T-cell (primary cell): ENCODE measurements around the gene MAP2K4. TPM values are rescaled to one million over a fixed set of nuclear protein-coding genes. Genes with fewer than 3 reads are reported as not detected.
"Not testable (repeated sequence)": the region's sequence is repeated elsewhere in the genome, so short reads cannot be mapped to it uniquely, and the experiment has no call there.

ENCODE experiments used
- ATAC-seq, 4 experiments: fragments of 200-7000 bp in 3 of 4; fragments of 150-1000 bp in 1 of 4; cut with Tn5 transposase; replicated peaks in 1 of 4; 1 replicate in 3 of 4; 2 replicates in 1 of 4; pipeline ENCODE4 v1.10.0; 2021; ENCODE audit warnings: moderate library complexity in 3 of 4, mild to moderate bottlenecking in 2 of 4, moderate number of reproducible peaks in 1 of 4
- CTCF ChIA-PET, 2 donors: fragments of 300-600 bp; sonication (Branson Sonifier 250); formaldehyde crosslinking; loops; one replicate each; lab custom pipeline; 2022; ENCODE audit warnings: antibody characterized with exemption in 2 of 2; lab: Charles Lee
- POLR2A ChIA-PET, 2 donors: fragments of 300-600 bp; sonication (Branson Sonifier 250); formaldehyde crosslinking; loops; one replicate each; lab custom pipeline; 2022; ENCODE audit warnings: antibody characterized with exemption in 2 of 2; lab: Charles Lee
- DNase-seq, 35 experiments: peaks; one replicate each; pipeline versions ENCODE4 v3.0.0 to v3.0.0-alpha.2; 2013 to 2023
- H3K27ac ChIP-seq: one replicate; pipeline ENCODE4 v1.5.1; 2013; ENCODE audit warnings: low read length
- H3K27me3 ChIP-seq, 2 experiments: replicated peaks in 1 of 2; 1 replicate in 1 of 2; 2 replicates in 1 of 2; pipeline versions ENCODE4 v1.6.1 to v1.7.0; 2013; ENCODE audit warnings: low read length in 1 of 2, mixed read lengths in 1 of 2; ENCODE audit not compliant: control insufficient read depth in 2 of 2, insufficient read depth in 2 of 2; ENCODE audit errors: extremely low read depth in 1 of 2
- H3K36me3 ChIP-seq, 2 donors: 1 replicate in 1 of 2; 2 replicates in 1 of 2; pipeline versions ENCODE4 v1.6.1 to v1.7.0; 2013; ENCODE audit warnings: low read length in 1 of 2; ENCODE audit not compliant: control insufficient read depth in 2 of 2, insufficient read depth in 1 of 2; ENCODE audit errors: extremely low read depth in 1 of 2
- H3K4me1 ChIP-seq, 2 experiments: 1 replicate in 1 of 2; 2 replicates in 1 of 2; pipeline versions ENCODE4 v1.6.1 to v1.7.0; 2013; ENCODE audit warnings: low read length in 2 of 2, mixed read lengths in 1 of 2; ENCODE audit not compliant: insufficient read depth in 2 of 2, control insufficient read depth in 1 of 2; ENCODE audit errors: extremely low read depth in 1 of 2
- H3K4me3 ChIP-seq, 2 donors: 1 replicate in 1 of 2; 2 replicates in 1 of 2; pipeline versions ENCODE4 v1.5.1 to v1.7.0; 2013; ENCODE audit warnings: mild to moderate bottlenecking in 2 of 2, low read length in 1 of 2, moderate library complexity in 1 of 2; ENCODE audit not compliant: control insufficient read depth in 1 of 2; ENCODE audit errors: extremely low read depth in 1 of 2
- H3K9me3 ChIP-seq: 2 replicates; pipeline ENCODE4 v1.7.0; 2013
- H3K27ac Mint-ChIP-seq, 2 donors: one replicate each; pipeline ENCODE4 v1.8.0; 2020 to 2021; ENCODE audit warnings: mild to moderate bottlenecking in 2 of 2, mixed read lengths in 2 of 2
- H3K27me3 Mint-ChIP-seq, 2 donors: one replicate each; pipeline ENCODE4 v1.8.0; 2021 to 2022; ENCODE audit warnings: mixed read lengths in 2 of 2
- H3K36me3 Mint-ChIP-seq: one replicate; pipeline ENCODE4 v1.8.0; 2021; ENCODE audit warnings: mixed read lengths
- H3K4me1 Mint-ChIP-seq, 3 donors: one replicate each; pipeline ENCODE4 v1.8.0; 2020 to 2022; ENCODE audit warnings: mixed read lengths in 3 of 3, mild to moderate bottlenecking in 1 of 3
- H3K4me3 Mint-ChIP-seq, 3 donors: one replicate each; pipeline ENCODE4 v1.8.0; 2020 to 2022; ENCODE audit warnings: mild to moderate bottlenecking in 3 of 3, mixed read lengths in 3 of 3, moderate library complexity in 3 of 3
- H3K9me3 Mint-ChIP-seq, 3 donors: one replicate each; pipeline ENCODE4 v1.8.0; 2020 to 2022; ENCODE audit warnings: mixed read lengths in 3 of 3
- WGBS: methylation state at CpG from one replicate; pipeline ENCODE4 v1.1.5; 2013; ENCODE audit warnings: missing lambda C conversion rate; ENCODE audit not compliant: insufficient coverage; 5-methylcytosine and 5-hydroxymethylcytosine counted together
- total RNA-seq, 35 experiments: library from RNA in 6 of 35; stranded (reverse) in 6 of 35; fragments of 120-200 nt in 1 of 35; gene quantifications; one replicate each; pipeline versions ENCODE4 v1.2.1 to v1.2.4 and lab custom pipeline; 2013 to 2026

MAP2K4 gene
- total RNA-seq, 5 donors from 2014 or later (not counting 1 experiment from before 2014, with no cell fraction given), result 29.4 to 34.6 (median 33.6) TPM

GRCh38 chr17:12140685-12141084, 120.0 kb downstream of the MAP2K4 start:
- Mint-ChIP-seq H3K9me3 (peaks cover 7 to 16% (median 13%) of the 10 kb centered on the region in 3 donors), H3K4me3 (no peak overlapping the region), H3K4me1 (no peaks in the 10 kb centered on the region), H3K27ac (no peak overlapping the region), H3K36me3 (peaks cover 84% of the 10 kb centered on the region), H3K27me3 (no peaks in the 10 kb centered on the region)
- Histone ChIP-seq H3K4me1 (no peaks in the 10 kb centered on the region), H3K36me3 (peaks cover 12 to 48% of the 10 kb centered on the region in 2 donors), H3K4me3 (no peak overlapping the region), H3K9me3 (peaks cover 2% of the 10 kb centered on the region), H3K27me3 (no peaks in the 10 kb centered on the region), H3K27ac (no peak overlapping the region)
- ATAC-seq (no peak), DNase-seq (no peak)
- CTCF ChIA-PET, result no interaction called here
- WGBS, result 100% methylated on average over 1 of the region's 5 CpGs
- POLR2A ChIA-PET, result no interaction called here

DNA sequence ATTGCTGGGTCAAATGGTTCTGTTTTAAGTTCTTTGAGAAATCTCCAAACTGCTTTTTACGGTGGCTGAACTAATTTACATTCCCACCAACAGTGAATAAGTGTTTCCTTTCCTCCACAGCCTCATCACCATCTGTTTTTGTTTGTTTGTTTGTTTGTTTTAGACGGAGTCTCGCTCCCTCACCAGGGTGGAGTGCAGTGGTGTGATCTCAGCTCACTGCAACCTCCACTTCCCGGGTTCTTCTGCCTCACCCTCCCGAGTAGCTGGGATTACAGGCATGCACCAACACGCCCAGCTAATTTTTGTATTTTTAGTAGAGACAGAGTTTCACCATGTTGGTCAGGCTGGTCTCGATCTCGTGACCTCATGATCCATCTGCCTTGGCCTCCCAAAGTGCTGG, 141.5 kb downstream of the MAP2K4 start:
- H3K4me1 ChIP-seq, DNase-seq, POLR2A ChIA-PET, H3K4me3 ChIP-seq, H3K9me3 ChIP-seq, H3K4me3 Mint-ChIP-seq, ATAC-seq, CTCF ChIA-PET, H3K36me3 Mint-ChIP-seq, H3K4me1 Mint-ChIP-seq, H3K36me3 ChIP-seq, H3K27ac Mint-ChIP-seq, H3K27me3 ChIP-seq, H3K27ac ChIP-seq: not testable (repeated sequence)
- Mint-ChIP-seq H3K27me3 (peaks cover 0 to 11% of the 10 kb centered on the region in 2 donors), H3K9me3 (peaks cover 13 to 24% (median 14%) of the 10 kb centered on the region in 3 donors)
- WGBS, result 80% methylated on average over 1 of the region's 8 CpGs

DNA sequence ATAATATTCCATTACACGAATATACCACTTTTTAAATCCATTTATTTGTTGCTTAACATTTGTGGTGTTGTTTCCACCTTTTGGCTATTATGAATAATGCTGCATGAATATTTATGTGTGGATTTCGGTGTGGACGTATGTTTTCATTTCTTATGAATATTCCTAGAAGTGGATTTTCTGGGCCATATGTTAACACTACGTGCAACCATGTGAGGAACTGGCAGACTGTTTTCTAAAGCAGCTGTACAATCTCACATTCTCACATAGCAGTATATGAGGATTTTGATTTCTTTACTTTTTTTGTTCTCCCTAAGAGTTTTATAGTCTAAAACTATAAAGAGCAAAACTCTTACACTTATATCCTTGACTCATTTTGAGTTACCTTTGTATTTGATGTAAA, 143.4 kb downstream of the MAP2K4 start:
- POLR2A ChIA-PET, result no interaction called here
- peaks cover 0 to 11% of the 10 kb centered on the region in 2 donors for H3K27me3 Mint-ChIP-seq
- 100% methylated on average over 2 of the region's 4 CpGs for WGBS

DNA sequence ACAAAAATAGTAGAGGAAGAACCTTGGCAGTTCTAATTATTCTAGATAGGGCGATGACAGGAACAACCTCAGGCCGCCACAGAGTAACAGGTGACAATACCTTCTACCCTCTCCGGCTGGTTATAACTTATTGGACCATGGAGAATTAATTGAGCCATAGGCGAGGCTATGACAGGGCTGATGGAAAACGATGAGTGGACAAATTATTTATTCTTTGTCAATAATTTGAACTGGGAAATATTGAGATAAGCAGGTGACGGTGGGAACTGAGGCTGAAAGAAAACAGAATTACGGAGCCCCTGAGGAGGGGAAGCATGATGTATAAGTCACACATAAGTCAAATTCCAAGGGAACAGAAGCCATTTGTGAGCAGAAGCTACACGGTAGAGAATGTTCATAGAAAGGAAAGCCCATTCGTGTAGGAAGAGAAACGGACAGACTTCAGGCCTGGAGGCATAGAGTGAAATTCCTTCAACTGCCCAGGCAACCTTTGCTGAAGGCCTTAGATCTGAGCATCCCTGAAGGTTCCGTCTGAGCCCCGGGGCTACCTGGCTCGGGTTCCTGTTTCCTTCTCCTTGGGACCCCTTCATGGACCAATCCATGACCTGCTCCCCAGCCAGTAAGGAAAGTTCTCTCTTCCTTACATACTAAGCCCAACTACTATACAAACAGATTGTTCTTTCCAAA, 158.1 kb downstream of the MAP2K4 start:
- ChIA-PET POLR2A (no interaction called here), CTCF (no interaction called here)
- Histone ChIP-seq H3K27ac (no peak overlapping the region), H3K4me3 (no peak overlapping the region), H3K27me3 (no peaks in the 10 kb centered on the region), H3K9me3 (no peaks in the 10 kb centered on the region), H3K36me3 (no peaks in the 10 kb centered on the region), H3K4me1 (no peaks in the 10 kb centered on the region)
- no peaks in the 10 kb centered on the region for H3K36me3 Mint-ChIP-seq
- no peaks in the 10 kb centered on the region for H3K9me3 Mint-ChIP-seq
- H3K27me3 Mint-ChIP-seq, result peaks cover 0 to 6% of the 10 kb centered on the region in 2 donors
- no peak overlapping the region for H3K27ac Mint-ChIP-seq
- no peak overlapping the region for H3K4me3 Mint-ChIP-seq
- H3K4me1 Mint-ChIP-seq, result no peaks in the 10 kb centered on the region
- DNase-seq, result no peak
- WGBS, result 74% methylated on average over 6 of the region's 13 CpGs
- no peak for ATAC-seq

More for the DNA sequence above, 143.4 kb downstream of the MAP2K4 start:
- no peak overlapping the region for H3K4me3 ChIP-seq
- no peaks in the 10 kb centered on the region for H3K4me1 ChIP-seq
- H3K27me3 ChIP-seq, result peaks cover 0 to 3% of the 10 kb centered on the region in 2 experiments
- Mint-ChIP-seq H3K36me3 (no peaks in the 10 kb centered on the region), H3K27ac (no peak overlapping the region), H3K9me3 (peaks cover 5 to 19% (median 9%) of the 10 kb centered on the region in 3 donors), H3K4me1 (no peaks in the 10 kb centered on the region), H3K4me3 (no peak overlapping the region)
- no peak overlapping the region for H3K27ac ChIP-seq
- no peaks in the 10 kb centered on the region for H3K36me3 ChIP-seq
- no peak for DNase-seq
- H3K9me3 ChIP-seq, result no peaks in the 10 kb centered on the region
- no peak for ATAC-seq
- CTCF ChIA-PET, result no interaction called here

GRCh38 chr17:12180644-12181261, 160.1 kb downstream of the MAP2K4 start:
- ATAC-seq (no peak), DNase-seq (peak in 4 of 35 experiments; percentile 1 to 37 (median 3))
- Histone ChIP-seq H3K4me3 (no peak overlapping the region), H3K27me3 (no peaks in the 10 kb centered on the region), H3K9me3 (no peaks in the 10 kb centered on the region), H3K36me3 (no peaks in the 10 kb centered on the region), H3K27ac (no peak overlapping the region), H3K4me1 (no peaks in the 10 kb centered on the region)
- CTCF ChIA-PET, result interaction anchor here in 1 of 2 donors (0.6 kb wide), 1 partner anchor 108 kb away, joined by 4 read pairs; no protein-coding TSS in a partner anchor
- no CpG with 5 or more reads among the region's 7 CpGs for WGBS
- Mint-ChIP-seq H3K27me3 (no peaks in the 10 kb centered on the region), H3K27ac (no peak overlapping the region), H3K9me3 (peaks cover 0 to 3% (median 0%) of the 10 kb centered on the region in 3 donors), H3K4me3 (no peak overlapping the region), H3K4me1 (no peaks in the 10 kb centered on the region), H3K36me3 (no peaks in the 10 kb centered on the region)
- POLR2A ChIA-PET, result no interaction called here

GRCh38 chr17:12187658-12188057, 167.0 kb downstream of the MAP2K4 start:
- Histone ChIP-seq H3K4me3 (no peak overlapping the region), H3K27me3 (no peaks in the 10 kb centered on the region), H3K36me3 (no peaks in the 10 kb centered on the region), H3K9me3 (no peaks in the 10 kb centered on the region), H3K4me1 (no peaks in the 10 kb centered on the region), H3K27ac (no peak overlapping the region)
- DNase-seq, result no peak
- ChIA-PET POLR2A (no interaction called here), CTCF (no interaction called here)
- Mint-ChIP-seq H3K4me3 (no peak overlapping the region), H3K36me3 (peaks cover 3% of the 10 kb centered on the region), H3K4me1 (no peaks in the 10 kb centered on the region), H3K27ac (no peak overlapping the region), H3K9me3 (peaks cover 11 to 30% (median 23%) of the 10 kb centered on the region in 3 donors), H3K27me3 (no peaks in the 10 kb centered on the region)
- no peak for ATAC-seq
- WGBS, result no CpG with 5 or more reads among the region's 1 CpG
